Urinary bladder (tissue), 4 donors: ENCODE data around the gene ITIH3. TPM values are rescaled to one million over a fixed set of nuclear protein-coding genes. Genes with fewer than 3 reads are reported as not detected.
A peak's percentile ranks its signal among the peaks of the same experiment; 100 is the strongest.

Experiments used
- DNase-seq: peaks from one replicate; pipeline ENCODE4 v3.0.0-alpha.2; 2015; ENCODE audit errors: extremely low spot score
- H3K27ac ChIP-seq: one replicate; pipeline ENCODE4 v1.5.1; 2013; ENCODE audit warnings: low read depth, mild to moderate bottlenecking, moderate library complexity
- H3K36me3 ChIP-seq: one replicate; pipeline ENCODE4 v1.6.1; 2013; ENCODE audit warnings: mild to moderate bottlenecking, moderate library complexity; ENCODE audit not compliant: insufficient read depth
- H3K4me1 ChIP-seq: one replicate; pipeline ENCODE4 v1.6.1; 2013; ENCODE audit warnings: mild to moderate bottlenecking, moderate library complexity; ENCODE audit not compliant: insufficient read depth
- H3K4me3 ChIP-seq: one replicate; pipeline ENCODE4 v1.5.1; 2013; ENCODE audit warnings: low read depth, low read length
- WGBS: extraction: QIAGEN DNeasy Blood & Tissue Kit; methylation state at CpG from one replicate; pipeline ENCODE4 v1.1.7; 2013; 5-methylcytosine and 5-hydroxymethylcytosine counted together
- polyA plus RNA-seq: library from polyadenylated mRNA; stranded (reverse); fragments of 200-250 nt; gene quantifications from one replicate; pipeline ENCODE4 v1.2.3, GENCODE V29; 2013
- total RNA-seq: library from RNA; depleted of rRNA; stranded (reverse); fragments of >200 nt; gene quantifications from one replicate; pipeline ENCODE4 v1.2.3, GENCODE V29; 2014
- donor health status: healthy with polysubstance abuse.
- donor health status: healthy.

Gene ITIH3
- total and polyA plus RNA-seq, 2 donors: 1.4 to 3.1 TPM

DNA sequence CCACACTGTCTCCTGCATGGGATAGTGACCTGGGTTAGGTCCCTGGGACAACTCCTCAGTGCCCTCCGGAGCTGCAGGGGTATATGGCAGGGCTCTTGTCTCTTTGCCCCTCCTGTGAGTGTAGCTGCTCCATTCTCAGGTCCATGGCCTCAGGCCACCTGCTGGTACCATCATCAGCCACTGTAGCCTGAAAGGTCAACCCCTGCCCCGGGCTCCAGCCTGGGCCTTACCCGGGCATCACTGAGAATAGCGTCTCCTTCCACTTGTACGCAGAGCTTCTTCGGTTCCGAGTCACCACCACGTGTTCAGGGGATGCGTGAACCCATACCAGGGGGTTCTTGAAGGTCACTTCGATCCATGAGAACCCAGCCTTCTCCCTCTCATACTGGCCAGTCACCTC is 22.1 kb downstream of the ITIH3 start:
- Histone ChIP-seq H3K4me1 (no peaks in the 10 kb centered on the region), H3K36me3 (no peaks in the 10 kb centered on the region), H3K4me3 (no peak overlapping the region), H3K27ac (no peak overlapping the region)
- DNase-seq: no peak
- WGBS: 90% methylated on average over 10 of the region's 10 CpGs

DNA sequence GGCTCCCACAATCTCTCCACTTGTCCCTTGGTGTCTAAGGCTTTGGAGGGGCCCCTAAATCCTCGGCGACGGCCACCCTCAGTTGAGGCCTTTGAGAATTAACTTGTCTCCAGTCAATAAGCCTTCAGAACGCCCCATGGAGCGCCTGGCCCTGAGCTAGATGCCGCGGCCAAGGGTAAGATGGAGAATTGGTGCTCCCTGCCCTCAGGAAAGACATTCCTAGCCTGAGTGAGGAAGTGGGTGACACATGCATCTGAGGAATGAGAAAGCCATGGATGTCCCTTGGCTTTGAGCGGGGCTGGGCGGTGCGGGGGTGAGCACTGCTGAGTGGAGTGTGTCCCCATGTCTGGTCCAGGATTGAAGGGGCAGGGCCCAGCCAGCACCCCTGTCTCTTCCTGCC is 22.6 kb downstream of the ITIH3 start:
- no peak overlapping the region for H3K27ac ChIP-seq
- DNase-seq: no peak
- 92% methylated on average over 10 of the region's 10 CpGs for WGBS
- no peaks in the 10 kb centered on the region for H3K4me1 ChIP-seq
- no peaks in the 10 kb centered on the region for H3K36me3 ChIP-seq
- no peak overlapping the region for H3K4me3 ChIP-seq

DNA sequence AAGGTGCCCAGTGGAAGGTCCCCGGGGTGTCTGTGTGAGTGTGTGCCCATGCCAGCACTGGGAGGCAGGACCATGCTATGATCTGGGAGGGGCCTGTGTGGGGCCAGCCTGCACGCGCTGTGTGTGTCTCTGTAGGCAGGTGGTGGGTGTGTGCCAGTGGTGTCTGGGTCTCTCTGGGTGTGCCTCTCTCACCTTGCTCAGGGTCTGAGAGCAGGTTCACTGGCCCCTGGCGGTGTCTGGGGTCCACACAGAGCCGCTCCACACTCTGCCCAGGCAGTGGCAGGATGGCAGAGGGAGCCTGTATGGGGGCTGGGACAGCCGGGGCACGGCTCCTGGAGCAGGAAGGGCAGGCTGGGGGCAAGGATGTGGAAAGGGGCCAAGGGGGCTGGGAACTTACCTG is 23.3 kb downstream of the ITIH3 start:
- DNase-seq: no peak
- H3K4me1 ChIP-seq: no peaks in the 10 kb centered on the region
- no peak overlapping the region for H3K27ac ChIP-seq
- 93% methylated on average over 7 of the region's 7 CpGs for WGBS
- no peaks in the 10 kb centered on the region for H3K36me3 ChIP-seq
- H3K4me3 ChIP-seq: no peak overlapping the region

DNA sequence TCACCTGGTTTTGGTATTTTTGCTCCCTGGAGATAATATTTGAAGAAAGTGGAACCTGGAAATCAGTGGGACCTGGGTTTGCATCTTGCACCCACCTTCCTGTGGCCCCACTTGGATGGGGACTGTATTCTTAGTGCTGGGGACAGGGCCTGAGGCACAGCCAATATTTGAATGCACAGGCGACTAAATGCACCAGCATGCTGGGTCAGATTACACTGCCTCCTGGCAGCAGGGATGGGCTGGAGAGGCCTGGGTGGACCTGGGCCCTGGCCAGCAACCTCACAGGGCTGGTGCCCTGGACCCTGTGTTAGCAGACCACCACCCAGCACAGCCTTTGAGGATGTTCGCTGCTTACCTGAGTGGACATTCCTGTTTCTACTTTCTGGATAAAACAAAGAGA is 25.3 kb downstream of the ITIH3 start:
- Histone ChIP-seq H3K27ac (no peak overlapping the region), H3K36me3 (no peaks in the 10 kb centered on the region), H3K4me3 (no peak overlapping the region), H3K4me1 (no peaks in the 10 kb centered on the region)
- DNase-seq: no peak
- 67% methylated on average over 2 of the region's 2 CpGs for WGBS

DNA sequence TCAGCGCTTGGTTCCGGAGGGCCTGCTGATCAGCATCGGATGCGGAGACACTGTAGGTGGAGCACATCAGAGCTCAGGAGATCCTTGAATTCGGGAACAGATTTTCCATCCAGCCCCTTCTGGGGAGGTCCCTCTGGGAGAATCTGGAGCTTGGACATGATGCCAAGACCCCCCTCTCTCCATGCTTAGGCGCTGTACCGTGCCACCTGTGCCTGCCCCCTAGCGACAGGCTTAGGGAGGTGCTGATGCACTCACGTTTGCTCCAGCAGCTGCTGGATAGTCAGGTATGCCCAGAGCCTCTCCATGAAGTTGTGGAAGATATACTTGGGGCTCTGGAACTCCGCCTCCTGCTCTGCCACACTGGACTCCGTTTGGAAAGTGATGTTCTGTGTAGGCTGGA is 26.1 kb downstream of the ITIH3 start:
- no peak for DNase-seq
- Histone ChIP-seq H3K4me1 (no peaks in the 10 kb centered on the region), H3K4me3 (no peak overlapping the region), H3K27ac (no peak overlapping the region), H3K36me3 (no peaks in the 10 kb centered on the region)
- 60% methylated on average over 11 of the region's 11 CpGs for WGBS

DNA sequence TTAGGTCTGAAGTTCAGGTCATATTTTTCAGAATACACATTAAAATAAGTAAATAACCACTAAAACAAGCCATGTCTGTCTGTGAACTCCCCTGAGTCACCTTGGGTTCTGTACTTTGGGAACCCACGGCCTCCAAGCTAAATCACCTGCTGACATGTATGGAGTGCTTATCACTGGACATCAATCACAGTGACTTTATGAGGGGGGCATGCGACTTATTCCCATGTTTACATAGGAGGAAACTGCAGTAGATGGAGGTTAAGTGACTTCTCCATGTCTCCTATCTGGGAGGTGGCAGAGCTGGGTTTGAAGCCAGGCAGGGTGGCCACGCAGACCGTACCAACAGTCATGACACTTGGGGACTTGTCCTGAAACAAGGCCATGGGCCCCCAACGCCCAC is 27.8 kb downstream of the ITIH3 start:
- DNase-seq: no peak
- Histone ChIP-seq H3K36me3 (no peaks in the 10 kb centered on the region), H3K4me3 (no peak overlapping the region), H3K4me1 (no peaks in the 10 kb centered on the region), H3K27ac (no peak overlapping the region)
- WGBS: 86% methylated on average over 5 of the region's 5 CpGs

DNA sequence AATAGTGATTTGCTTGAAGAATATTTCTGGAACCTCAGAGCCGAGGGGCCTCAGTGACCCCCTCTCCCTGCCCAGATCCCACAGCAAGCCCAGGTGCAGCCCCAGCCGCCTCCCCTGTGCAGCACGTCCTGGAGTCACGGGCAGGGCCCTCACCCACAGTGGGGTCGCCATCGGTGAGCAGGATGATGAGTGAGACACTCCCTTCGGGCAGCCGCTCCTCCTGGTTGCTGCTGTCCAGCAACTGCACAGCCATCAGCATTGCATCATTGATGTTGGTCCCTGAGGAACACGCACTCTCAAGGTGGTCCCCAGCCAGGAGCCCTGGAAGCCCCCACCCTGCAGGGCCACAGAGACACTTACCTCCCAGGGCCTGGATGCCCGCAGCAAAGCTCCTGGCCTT is 29.4 kb downstream of the ITIH3 start:
- WGBS: 94% methylated on average over 10 of the region's 10 CpGs

DNA sequence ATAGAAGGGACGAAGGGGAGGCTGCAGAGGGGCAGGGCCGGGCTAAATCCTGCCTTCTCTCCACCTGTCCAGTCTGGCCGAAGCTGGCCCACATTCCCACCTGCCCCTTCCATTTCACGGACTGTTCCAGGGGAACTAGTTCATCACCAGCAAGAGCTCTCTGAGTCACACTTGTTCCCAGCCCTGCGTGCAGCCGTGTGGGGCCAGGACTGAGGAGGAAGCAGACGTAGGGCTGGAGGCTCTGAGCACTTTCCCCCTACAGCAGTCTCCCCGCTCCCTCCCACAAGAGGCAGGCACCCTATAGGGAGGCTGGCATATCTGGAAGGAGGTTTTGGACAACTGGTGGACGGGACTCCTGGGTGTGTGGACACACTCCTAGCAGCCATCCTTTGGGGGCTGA is 32.8 kb downstream of the ITIH3 start:
- DNase-seq: no peak
- no peaks in the 10 kb centered on the region for H3K36me3 ChIP-seq
- no peak overlapping the region for H3K4me3 ChIP-seq
- no peaks in the 10 kb centered on the region for H3K4me1 ChIP-seq
- no peak overlapping the region for H3K27ac ChIP-seq
- 61% methylated on average over 9 of the region's 9 CpGs for WGBS

More for the DNA sequence above, 29.4 kb downstream of the ITIH3 start:
- Histone ChIP-seq H3K4me3 (no peak overlapping the region), H3K4me1 (no peaks in the 10 kb centered on the region), H3K36me3 (no peaks in the 10 kb centered on the region), H3K27ac (no peak overlapping the region)
- no peak for DNase-seq

DNA sequence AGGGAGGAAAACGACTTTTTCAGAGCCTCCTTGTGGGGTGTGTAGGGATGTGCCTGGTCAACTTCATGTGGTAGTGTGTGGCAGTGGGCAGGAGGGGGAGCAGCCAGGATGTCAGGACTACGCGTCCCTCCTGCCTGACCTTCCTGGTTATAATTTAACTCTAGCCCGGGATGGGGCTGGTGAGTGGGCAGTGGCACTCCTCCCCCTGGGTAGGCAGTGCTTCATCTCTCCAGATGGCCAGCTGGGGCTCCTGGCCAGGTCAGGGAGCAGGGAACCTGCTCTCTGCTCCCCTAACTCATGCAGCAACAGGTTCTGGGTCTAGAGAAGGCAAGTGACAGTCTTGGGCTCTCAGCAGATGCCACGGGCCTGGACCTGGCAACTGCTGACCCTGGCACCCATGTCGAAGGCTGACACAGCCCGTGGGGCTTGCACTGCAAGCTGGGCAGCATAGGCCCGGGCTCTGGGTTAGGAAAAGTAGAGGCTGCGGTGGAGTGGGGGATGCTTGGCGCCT is 33.3 kb downstream of the ITIH3 start:
- no peak overlapping the region for H3K27ac ChIP-seq
- WGBS: 73% methylated on average over 10 of the region's 10 CpGs
- H3K4me3 ChIP-seq: no peak overlapping the region
- DNase-seq: no peak
- H3K36me3 ChIP-seq: no peaks in the 10 kb centered on the region
- H3K4me1 ChIP-seq: no peaks in the 10 kb centered on the region

DNA sequence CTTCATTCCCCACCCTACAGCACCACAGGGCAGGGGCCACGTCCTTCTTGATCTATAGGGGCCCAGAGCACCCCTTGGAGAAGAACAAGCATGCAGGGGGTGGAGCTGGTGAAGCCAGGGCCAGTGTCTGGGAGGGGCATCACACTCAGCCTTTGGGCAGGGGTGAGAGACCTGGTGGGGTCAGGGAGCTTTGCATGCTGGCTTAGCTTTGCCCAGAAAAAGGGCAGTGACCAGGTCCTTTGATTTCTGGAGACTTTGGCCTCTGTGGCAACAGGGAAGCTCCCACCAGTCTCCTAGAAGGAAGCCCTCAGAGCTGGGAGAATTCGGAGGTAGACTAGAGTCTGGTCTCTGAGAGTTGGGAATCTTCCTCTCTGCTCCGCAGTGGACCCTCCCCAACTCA is 34.9 kb downstream of the ITIH3 start:
- Histone ChIP-seq H3K4me1 (no peaks in the 10 kb centered on the region), H3K4me3 (no peak overlapping the region), H3K27ac (no peak overlapping the region), H3K36me3 (no peaks in the 10 kb centered on the region)
- WGBS: 86% methylated on average over 3 of the region's 3 CpGs
- DNase-seq: no peak

DNA sequence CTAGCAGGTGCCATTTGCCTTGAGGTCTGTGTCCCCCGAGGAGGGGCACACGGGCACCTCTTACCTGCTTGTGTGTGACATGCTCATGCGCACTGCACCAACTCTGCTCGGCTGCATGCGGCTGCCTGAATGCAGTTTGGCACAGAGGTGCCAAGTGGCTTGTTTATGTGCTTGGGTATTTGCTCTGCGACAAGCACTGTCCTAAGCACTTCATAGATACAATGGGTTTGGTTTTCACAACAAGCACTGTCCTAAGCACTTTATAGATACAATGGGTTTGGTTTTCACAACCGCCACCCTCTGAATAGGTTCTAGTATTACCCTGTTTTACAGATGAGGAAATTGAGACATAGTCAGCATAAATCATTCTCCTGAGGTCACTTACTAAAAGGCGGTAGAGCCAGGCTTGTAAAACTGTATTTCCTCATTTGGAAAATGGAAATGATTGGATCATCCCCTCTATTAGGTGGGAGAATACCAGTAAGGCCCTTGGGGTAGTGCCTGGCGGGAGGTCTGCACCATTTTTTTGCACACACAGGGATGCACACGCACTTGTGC is 35.4 kb downstream of the ITIH3 start:
- Histone ChIP-seq H3K4me3 (no peak overlapping the region), H3K4me1 (no peaks in the 10 kb centered on the region), H3K36me3 (no peaks in the 10 kb centered on the region), H3K27ac (no peak overlapping the region)
- no peak for DNase-seq
- WGBS: 87% methylated on average over 10 of the region's 10 CpGs

DNA sequence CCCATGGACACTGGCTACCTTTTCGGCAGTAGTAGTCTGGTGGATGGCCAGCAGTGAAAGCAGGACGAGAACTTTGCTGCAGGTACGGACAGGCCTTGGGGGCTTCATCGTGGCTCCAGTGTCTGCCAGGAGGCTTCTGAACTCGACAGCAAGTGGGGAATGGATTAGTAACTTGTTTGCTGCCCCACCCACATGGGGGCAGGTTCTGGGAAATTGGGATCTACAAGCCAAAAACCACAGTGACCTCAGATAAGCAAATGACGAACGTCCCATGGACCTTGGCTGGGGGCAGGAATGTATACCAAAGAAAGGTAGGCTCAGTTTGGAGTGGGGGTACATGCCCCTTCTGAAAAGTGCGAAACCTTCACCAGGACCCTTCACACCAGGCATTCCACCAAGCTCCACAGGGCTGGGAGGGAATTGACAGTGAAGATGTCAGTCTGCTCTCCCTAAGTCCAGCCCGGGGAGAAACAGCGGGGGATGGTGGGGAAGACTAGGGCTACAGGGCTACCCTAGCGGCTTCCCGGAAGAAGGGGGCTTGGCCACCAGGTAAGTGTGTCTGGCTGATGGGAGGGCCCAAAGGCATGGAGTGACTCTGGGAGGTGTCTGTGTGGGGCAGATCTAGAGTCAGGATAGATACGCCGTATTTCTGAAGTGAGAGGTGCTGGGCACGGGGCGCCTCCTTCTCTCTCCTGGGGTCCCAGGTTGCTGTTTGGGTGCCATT is 36.1 kb downstream of the ITIH3 start, which contains the start of gene ITIH4:
TSS of gene ITIH4 (minus strand) at position 138 of the 724 bp plus-strand sequence. CDS start at position 108, 30 bp downstream.
- DNase-seq: no peak
- H3K27ac ChIP-seq: no peak within 1 kb of the TSS
- H3K36me3 ChIP-seq: no peaks in the 10 kb centered on the region
- WGBS: 81% methylated on average over 16 of the region's 16 CpGs
- H3K4me1 ChIP-seq: no peaks in the 10 kb centered on the region
- no peak within 1 kb of the TSS for H3K4me3 ChIP-seq

DNA sequence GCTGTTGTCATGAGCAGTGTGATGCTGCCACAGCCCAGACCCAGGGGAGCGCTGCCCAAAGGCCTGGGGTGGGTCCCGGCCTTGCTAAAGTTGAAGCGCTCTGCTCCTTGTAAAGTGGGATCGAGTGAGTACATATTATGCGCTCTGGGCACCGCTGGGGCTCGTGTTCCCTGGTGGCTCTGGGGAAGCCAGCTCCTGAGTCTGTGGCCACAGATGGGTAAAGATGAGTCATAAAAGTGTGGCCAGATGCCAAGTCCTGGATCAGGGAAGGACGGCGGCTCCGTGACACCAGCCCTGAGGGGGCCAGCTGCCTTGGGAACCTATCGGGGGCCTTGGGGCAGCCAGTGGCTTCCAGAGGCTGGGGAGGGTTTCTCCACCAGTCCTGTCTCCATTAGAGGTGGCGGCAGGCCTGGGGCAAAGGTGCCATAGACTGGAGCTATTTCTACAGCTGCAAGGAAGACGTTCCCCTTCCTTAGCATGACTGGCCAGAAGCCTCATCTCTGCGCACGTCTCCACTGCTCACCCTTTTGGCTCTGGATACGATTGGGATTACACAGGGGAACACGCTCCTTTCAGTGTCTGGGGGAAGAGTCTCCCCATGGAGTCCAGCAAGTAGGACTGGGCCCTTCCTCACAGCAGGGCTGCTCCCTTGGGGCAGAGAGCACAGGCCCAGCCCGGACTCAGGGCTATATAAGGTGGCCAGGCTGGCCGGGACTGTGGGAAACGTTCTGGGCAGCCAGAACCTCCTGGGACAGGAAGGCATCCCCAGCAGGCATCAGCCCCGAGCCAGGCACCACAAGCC is 37.1 kb downstream of the ITIH3 start:
- WGBS: 33% methylated on average over 21 of the region's 21 CpGs
- Histone ChIP-seq H3K4me1 (no peaks in the 10 kb centered on the region), H3K4me3 (no peak overlapping the region), H3K36me3 (no peaks in the 10 kb centered on the region), H3K27ac (peak overlapping the region; percentile 4)
- no peak for DNase-seq

DNA sequence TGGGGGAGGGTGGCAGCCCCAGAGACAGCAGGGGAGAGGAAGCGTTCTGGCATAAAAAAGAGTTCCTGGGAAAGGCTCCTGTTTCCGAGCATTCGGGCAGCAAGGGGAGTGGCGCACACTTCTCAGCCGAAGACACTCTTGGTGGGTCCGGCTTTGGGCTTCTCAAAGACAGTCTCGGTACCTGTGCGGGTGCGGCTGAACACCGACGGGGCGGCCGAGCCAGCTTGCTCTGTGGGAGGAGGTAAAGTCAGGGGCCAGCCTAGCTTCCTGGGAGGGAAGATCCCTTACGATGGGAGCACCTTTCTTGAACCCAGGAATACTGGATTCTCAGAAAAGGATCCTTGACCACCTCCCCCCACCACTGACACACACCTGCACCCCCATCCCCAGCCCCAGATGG is 38.6 kb downstream of the ITIH3 start:
- DNase-seq: no peak
- Histone ChIP-seq H3K27ac (no peak overlapping the region), H3K36me3 (no peaks in the 10 kb centered on the region), H3K4me3 (no peak overlapping the region), H3K4me1 (no peaks in the 10 kb centered on the region)
- 92% methylated on average over 14 of the region's 14 CpGs for WGBS
